Measurements from ENCODE around the gene PDS5B. TPM values are rescaled to one million over a fixed set of nuclear protein-coding genes. Genes with fewer than 3 reads are reported as not detected.

The PDS5B gene
- total and polyA plus RNA-seq, 2 experiments from 2014 or later = 16.6 to 34.0 TPM

DNA sequence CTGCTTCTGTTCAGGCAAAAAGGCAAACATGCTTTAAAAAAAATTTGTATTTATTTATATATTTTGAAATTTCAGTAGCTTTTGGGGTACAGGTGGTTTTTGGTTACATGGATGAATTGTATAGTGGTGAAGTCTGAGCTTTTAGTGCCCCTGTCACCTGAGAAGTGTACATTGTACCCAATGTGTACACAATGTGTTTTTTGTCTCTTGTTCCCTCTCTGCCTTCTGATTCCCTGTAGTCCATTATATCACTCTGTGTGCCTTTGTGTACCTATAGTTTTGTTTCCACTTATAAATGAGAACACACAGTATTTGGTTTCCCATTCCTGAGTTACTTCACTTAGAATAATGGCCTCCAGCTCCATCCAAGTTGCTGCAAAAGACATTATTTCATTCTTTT is 77.4 kb downstream of the PDS5B start:
- no peaks in the 10 kb centered on the region for H3K36me3 ChIP-seq (replicated peaks; ENCODE audit: insufficient read depth, low read depth)
- no peak overlapping the region for H3K27ac ChIP-seq
- no peaks in the 10 kb centered on the region for H3K9me3 ChIP-seq (ENCODE audit: low read depth)
- TF ChIP-seq EZH2 (IDR thresholded peaks at IDR 0.05; ENCODE audit: borderline replicate concordance) = no peak
- TF ChIP-seq CTCF (IDR thresholded peaks at IDR 0.05; ENCODE audit: poor library complexity) = no peak
- TF ChIP-seq EZH2phosphoT487 (IDR thresholded peaks at IDR 0.05; ENCODE audit: low read depth, severe bottlenecking, unreplicated experiment) = no peak
- H4K20me1 ChIP-seq (ENCODE audit: insufficient read depth, poor library complexity, severe bottlenecking) = no peaks in the 10 kb centered on the region
- H3K4me1 ChIP-seq (ENCODE audit: insufficient read depth) = no peaks in the 10 kb centered on the region
- no peaks in the 10 kb centered on the region for H3K9me2 ChIP-seq (replicated peaks; ENCODE audit: insufficient read depth)
- peaks cover 12% of the 10 kb centered on the region for H3K79me2 ChIP-seq
- no peak overlapping the region for H3K4me3 ChIP-seq
- no peak overlapping the region for H2AFZ ChIP-seq
- no peak overlapping the region for H3K4me2 ChIP-seq
- no peaks in the 10 kb centered on the region for H3K27me3 ChIP-seq
- DNase-seq (ENCODE audit: low spot score) = no peak

- H3K36me3 ChIP-seq (replicated peaks; ENCODE audit: insufficient read depth, low read depth) = no peaks in the 10 kb centered on the region
- DNase-seq (ENCODE audit: low spot score) = no peak
- H3K4me2 ChIP-seq = no peak overlapping the region
- H2AFZ ChIP-seq = no peak overlapping the region
- H3K27ac ChIP-seq = peak overlapping the region; percentile 2
- H3K4me3 ChIP-seq = no peak overlapping the region
- no peaks in the 10 kb centered on the region for H3K27me3 ChIP-seq
- H3K79me2 ChIP-seq = peaks cover 7% of the 10 kb centered on the region
- no peaks in the 10 kb centered on the region for H3K9me2 ChIP-seq (replicated peaks; ENCODE audit: insufficient read depth)
- H4K20me1 ChIP-seq (ENCODE audit: insufficient read depth, poor library complexity, severe bottlenecking) = no peaks in the 10 kb centered on the region
- H3K9me3 ChIP-seq (ENCODE audit: low read depth) = no peaks in the 10 kb centered on the region
- TF ChIP-seq EZH2 (IDR thresholded peaks at IDR 0.05; ENCODE audit: borderline replicate concordance) (no peak), CTCF (IDR thresholded peaks at IDR 0.05; ENCODE audit: poor library complexity) (no peak), EZH2phosphoT487 (IDR thresholded peaks at IDR 0.05; ENCODE audit: low read depth, severe bottlenecking, unreplicated experiment) (no peak)
- H3K4me1 ChIP-seq (ENCODE audit: insufficient read depth) = no peaks in the 10 kb centered on the region
- WGBS (ENCODE audit: low lambda C conversion rate, missing lambda C conversion rate) = 89% methylated on average over 4 of the region's 4 CpGs
Observed at GRCh38 chr13:32666990-32667571, 80.8 kb downstream of the PDS5B start.

- H3K27ac ChIP-seq = no peak overlapping the region
- H4K20me1 ChIP-seq (ENCODE audit: insufficient read depth, poor library complexity, severe bottlenecking) = no peaks in the 10 kb centered on the region
- TF ChIP-seq CTCF (IDR thresholded peaks at IDR 0.05; ENCODE audit: poor library complexity) = peak; percentile 66
- TF ChIP-seq EZH2phosphoT487 (IDR thresholded peaks at IDR 0.05; ENCODE audit: low read depth, severe bottlenecking, unreplicated experiment) = no peak
- no peaks in the 10 kb centered on the region for H3K36me3 ChIP-seq (replicated peaks; ENCODE audit: insufficient read depth, low read depth)
- H3K4me3 ChIP-seq = no peak overlapping the region
- no peaks in the 10 kb centered on the region for H3K9me3 ChIP-seq (ENCODE audit: low read depth)
- 68% methylated on average over 3 of the region's 3 CpGs for WGBS (ENCODE audit: low lambda C conversion rate, missing lambda C conversion rate)
- H2AFZ ChIP-seq = no peak overlapping the region
- peak; percentile 63 for DNase-seq (ENCODE audit: low spot score)
- peaks cover under 1% of the 10 kb centered on the region for H3K79me2 ChIP-seq
- H3K4me1 ChIP-seq (ENCODE audit: insufficient read depth) = no peaks in the 10 kb centered on the region
- H3K27me3 ChIP-seq = no peaks in the 10 kb centered on the region
- no peaks in the 10 kb centered on the region for H3K9me2 ChIP-seq (replicated peaks; ENCODE audit: insufficient read depth)
- no peak overlapping the region for H3K4me2 ChIP-seq
Observed at GRCh38 chr13:32669030-32669646, 82.9 kb downstream of the PDS5B start.
